Spleen (tissue), 3 donors: ENCODE results near the gene LRSAM1.

ENCODE experiments used
- POLR2A ChIP-seq, 3 donors: fragments of 450-650 bp; IDR thresholded peaks; one replicate each; pipeline ENCODE4 v1.5.1; 2017; ENCODE audit warnings: antibody characterized with exemption in 3 of 3, mild to moderate bottlenecking in 1 of 3
- POLR2AphosphoS5 ChIP-seq, 3 donors: sonication (generic); formaldehyde crosslinking; IDR thresholded peaks; one replicate each; pipeline ENCODE4 v1.5.1; 2017; ENCODE audit warnings: antibody characterized with exemption in 3 of 3

DNA sequence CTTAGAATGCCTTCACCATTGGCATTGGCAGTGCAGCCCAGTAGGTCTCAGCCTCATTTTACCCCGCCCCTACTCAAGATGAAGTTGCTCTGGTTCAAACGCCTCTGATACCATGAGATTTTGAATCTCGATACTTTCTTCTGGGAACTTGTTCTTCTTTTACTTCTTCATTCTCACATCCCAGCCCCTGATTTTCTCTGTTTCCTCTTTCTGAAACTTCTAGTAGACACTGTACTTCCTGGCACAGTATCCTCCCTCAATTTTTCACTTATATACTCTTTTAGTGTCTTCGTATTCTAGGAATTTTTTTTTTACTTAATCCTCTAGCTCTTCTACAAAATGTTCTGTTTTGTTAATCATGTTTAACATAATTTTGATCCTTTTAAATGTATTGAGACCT, 40.2 kb upstream of the LRSAM1 start:
- TF ChIP-seq POLR2A (IDR thresholded peaks at IDR 0.05) (no peak), POLR2AphosphoS5 (IDR thresholded peaks at IDR 0.05) (no peak)
